Activated CD8-positive, alpha-beta memory T cell treated with anti-CD3 and anti-CD28 coated beads, Interleukin-2, amount 50 U/mL, for 48 hours (primary cell): Measurements from ENCODE around the gene BICDL2.
"Not testable (repeated sequence)": the region's sequence is repeated elsewhere in the genome, so short reads cannot be mapped to it uniquely, and the experiment has no call there.

Experiments used
- DNase-seq: peaks from one replicate; pipeline ENCODE4 v3.0.0-alpha.2; 2020

The BICDL2 gene

DNA sequence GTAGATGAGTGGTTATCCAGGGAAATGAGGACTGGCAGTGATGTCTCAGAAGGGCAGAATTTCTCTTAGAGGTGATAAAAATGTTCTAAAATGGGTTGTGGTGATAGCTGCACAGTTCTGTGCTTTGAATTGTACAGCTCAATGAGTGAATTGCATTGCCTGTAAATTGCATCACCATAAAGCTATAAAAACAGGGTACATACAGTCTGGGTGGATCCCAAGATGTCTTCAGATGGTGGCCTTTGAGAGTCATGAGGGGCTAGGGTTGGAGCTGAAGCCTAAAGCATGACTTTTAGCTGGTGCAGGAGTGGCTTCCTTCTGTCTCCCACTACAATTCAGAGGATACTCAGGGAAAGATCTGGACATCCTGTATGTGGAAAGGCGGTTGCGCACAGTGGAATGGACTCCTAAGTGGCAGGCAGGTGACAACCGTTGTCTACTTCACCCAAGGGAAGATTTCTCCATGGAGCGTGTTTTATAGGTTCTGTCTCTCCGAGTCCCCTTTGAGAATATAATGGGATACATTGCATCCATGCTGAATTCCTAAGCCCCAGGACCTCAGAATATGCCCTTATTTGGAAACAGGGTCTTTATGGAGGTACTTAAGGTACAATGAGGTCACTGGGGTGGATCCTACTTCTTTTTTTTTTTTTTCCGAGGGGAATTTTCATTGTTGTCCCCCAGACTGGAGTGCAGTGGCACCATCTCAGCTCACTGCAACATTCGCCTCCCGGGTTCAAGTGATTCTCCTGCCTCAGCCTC, 27.1 kb upstream of the BICDL2 start:
- no peak for DNase-seq

DNA sequence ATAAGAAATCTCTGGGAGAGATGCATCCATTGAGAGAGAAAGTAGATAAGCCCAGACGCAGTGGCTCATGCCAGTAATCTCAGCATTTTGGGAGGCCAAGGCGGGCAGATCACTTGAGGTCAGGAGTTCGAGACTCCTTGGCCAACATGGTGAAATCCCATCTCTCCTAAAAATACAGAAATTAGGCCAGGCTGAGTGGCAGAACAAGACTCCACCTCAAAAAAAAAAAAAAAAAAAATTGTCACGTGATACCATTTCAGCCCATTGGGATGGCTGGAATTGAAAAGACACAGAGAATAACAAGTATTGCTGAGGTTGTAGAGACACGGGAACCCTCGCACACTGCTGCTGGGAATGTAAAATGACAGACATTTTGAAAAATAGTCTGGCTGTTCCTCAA, 25.8 kb upstream of the BICDL2 start:
- no peak for DNase-seq

DNA sequence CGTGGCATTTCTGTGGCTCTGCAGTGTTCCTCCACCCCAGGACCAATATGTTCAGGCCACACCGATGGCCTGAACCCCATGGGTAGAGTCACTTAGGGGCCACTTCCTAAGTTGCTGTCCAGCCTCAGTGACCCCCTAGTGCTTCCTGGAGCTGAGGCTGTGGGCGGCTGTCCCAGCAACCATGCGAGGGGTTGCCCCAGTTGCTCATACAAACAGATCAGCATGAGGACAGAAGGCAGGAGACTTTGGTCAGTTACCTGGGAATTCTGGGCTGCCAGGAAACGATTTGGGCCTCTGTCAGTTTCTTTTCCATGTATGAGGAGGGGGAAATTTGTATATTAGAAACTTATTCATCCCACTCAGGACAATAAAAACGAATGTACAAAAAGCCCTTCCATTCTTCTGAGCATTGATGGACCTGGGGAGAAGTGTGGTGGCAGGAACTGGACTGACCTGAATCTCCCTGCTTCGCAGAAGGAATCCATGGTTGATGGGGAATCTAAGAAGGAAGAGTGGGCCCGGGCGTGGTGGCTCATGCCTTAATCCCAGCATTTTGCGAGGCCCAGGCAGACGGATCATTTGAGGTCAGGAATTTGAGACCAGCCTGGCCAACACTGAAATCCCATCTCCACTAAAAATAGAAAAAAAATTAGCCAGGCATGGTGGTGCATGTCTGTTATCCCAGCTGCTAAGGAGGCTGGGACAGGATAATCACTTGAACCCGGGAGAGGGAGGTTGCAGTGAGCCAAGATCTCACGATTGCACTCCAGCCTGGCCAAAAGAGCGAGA, 23.8 kb upstream of the BICDL2 start:
- DNase-seq, result no peak

DNA sequence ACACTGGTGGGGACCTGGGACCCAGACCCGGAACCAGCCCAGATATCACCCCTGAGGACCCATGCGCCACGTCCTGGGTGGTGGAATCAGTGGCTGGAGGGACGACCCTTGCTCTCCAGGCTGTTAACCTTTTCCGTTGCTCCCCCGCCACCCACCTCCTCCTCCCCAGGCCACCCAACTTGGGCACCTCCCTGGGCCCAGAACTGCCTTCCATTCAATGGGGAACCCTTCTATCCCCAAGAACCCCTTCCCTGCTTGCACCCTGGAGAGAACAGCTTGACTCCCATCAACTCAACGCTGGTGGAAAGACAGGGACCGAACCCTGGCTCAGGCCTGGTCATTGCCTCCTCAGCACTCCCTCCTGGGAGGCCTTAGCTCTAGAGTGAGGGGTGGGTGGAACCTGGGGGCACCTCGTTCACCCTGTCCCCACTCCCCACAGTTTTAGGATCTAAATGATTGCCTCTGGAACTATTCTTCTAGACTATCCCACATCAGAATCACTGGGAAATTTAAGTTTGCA, 23.0 kb upstream of the BICDL2 start:
- DNase-seq, result no peak

DNA sequence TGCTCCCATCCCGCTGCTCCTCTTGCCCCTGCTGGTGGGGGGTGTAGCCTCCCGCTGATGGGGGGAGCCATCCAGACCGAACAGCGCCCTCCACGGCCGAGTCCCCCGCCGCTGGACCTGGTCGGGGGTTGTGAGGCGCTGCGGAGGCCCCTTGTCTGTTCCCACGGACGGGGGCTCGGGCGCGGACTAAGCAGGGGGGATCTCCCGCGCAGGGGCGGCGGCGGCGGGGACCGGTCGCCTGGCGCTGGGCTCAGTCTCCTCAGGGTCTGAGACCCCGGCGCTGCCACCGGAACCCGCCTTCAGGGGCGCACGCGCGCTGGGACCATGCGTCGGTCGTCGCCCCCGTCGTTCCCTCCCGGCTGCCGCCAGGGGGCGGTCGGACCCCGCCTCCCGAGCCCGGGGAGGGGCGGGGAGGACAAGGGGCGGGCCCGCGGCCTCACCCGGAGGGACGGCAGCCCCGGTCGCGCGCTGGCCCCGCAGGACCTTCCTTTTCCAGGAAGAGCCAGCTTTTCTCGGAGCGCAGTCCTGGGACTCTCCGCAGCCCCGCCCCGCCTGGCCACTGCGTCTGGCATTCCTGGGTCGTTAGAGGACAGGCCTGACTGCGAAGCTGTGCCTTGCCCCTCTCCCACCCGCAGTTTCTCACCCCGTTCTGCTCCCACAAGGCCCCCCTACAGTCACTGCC, 22.4 kb upstream of the BICDL2 start:
- peak; percentile 94 for DNase-seq

DNA sequence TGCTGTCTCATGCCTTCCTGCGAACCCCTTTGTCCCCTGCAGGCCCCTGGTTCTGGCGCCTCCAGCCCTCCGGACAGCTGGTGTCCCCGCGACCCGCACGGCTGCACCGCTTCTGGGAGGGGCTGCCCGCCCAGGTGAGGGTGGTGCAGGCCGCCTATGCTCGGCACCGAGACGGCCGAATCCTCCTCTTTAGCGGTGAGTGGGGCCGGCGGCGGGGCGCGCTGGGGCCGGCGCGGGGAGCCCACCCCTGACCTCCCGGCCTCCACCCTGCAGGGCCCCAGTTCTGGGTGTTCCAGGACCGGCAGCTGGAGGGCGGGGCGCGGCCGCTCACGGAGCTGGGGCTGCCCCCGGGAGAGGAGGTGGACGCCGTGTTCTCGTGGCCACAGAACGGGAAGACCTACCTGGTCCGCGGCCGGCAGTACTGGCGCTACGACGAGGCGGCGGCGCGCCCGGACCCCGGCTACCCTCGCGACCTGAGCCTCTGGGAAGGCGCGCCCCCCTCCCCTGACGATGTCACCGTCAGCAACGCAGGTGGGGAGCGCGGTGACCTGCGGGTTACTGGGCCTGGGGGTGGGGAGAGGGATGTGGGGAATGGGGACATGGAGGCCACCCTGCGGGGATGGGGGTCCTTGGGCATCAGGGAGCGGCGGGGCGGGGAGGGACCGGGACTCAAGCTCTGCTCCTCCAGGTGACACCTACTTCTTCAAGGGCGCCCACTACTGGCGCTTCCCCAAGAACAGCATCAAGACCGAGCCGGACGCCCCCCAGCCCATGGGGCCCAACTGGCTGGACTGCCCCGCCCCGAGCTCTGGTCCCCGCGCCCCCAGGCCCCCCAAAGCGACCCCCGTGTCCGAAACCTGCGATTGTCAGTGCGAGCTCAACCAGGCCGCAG, 21.6 kb upstream of the BICDL2 start:
- no peak for DNase-seq

DNA sequence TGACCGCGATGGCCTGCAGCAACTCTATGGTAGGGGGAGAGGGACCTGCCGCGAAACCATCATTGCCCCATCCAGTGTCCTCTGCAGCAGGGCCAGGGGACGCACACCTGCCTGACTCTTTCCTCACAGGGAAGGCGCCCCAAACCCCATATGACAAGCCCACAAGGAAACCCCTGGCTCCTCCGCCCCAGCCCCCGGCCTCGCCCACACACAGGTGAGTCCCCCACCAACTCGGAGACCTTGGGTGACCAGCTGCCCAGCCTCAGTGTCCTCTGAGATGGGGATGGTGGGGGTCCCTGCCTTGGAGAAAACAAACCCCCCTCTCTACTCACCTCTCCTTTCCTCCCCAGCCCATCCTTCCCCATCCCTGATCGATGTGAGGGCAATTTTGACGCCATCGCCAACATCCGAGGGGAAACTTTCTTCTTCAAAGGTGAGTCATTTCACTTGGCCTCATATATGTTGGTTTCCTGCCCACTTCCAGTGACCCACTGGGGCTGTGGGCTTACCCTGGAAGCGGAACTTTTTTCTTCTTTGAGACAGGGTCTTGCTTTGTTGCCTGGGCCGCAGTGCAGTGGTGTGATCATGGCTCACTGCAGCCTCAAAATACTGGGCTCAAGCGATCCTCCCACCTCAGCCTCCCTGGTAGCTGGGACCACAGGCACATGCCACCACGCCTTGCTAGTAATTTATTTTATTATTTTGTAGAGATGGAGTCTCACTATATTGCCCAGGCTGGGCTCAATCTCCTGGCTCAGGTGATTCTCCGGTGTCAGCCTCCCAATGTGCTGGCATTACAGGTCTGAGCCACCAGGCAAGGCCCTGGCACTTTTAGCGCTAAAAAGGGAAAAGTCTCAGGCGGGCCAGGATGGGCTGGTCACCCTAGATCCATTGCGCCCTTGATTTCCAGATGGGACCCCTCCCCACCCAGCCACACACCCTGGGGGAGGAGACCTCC, 20.7 kb upstream of the BICDL2 start:
- no peak for DNase-seq

DNA sequence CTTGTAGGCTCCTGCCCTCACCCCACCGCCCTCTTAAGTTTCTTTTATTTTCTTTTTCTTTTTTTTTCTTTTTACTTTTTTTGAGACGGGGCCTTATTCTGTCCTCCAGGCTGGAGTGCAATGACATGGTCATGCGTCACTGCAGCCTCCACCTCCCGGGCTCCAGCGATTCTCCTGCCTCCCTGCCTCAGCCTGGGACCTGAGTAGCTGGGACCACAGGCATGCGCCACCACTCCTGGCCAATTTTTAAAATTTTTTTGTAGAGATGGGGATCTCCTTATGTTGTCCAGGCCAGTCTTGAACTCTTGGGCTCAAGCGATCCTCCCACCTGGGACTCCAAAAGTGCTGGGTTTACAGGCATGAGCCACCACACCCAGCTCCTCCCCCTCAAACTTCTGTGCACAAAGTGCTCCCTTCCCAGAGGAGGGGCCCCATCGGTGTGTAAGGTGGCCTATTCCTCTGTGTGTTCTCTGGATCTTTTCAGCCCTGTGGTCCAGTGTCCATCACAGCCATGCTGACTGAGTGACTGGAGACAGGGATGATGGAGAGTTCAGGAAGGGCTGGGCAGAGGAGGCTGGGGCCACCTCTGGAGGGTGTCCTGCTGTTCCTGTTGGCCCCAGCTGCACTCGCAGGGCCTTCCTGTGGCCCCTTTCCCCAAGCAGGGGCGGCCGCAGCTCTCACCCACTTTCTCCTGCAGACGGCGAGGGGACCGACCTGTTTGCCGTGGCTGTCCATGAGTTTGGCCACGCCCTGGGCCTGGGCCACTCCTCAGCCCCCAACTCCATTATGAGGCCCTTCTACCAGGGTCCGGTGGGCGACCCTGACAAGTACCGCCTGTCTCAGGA, 19.8 kb upstream of the BICDL2 start:
- DNase-seq, result no peak

DNA sequence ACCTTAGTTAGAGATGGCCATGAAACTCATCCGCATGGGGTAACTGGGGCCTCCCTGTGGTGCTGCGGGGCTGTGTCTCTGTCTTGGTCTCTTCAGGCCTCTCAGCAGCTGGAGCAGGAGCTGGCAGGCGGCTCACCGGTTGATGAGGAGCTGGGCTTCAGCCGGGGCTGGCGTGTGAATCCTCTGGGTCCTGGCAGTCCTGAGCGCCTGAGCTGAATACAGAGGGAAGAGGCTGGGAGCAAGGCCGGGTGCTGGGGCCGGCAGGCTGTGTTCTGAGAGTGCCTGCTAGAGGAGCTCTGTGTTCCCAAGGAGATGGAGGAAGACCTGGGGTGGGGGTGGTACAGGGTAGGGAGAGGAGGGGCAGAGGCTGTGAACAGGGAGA, 19.0 kb upstream of the BICDL2 start:
- DNase-seq, result not testable (repeated sequence)

DNA sequence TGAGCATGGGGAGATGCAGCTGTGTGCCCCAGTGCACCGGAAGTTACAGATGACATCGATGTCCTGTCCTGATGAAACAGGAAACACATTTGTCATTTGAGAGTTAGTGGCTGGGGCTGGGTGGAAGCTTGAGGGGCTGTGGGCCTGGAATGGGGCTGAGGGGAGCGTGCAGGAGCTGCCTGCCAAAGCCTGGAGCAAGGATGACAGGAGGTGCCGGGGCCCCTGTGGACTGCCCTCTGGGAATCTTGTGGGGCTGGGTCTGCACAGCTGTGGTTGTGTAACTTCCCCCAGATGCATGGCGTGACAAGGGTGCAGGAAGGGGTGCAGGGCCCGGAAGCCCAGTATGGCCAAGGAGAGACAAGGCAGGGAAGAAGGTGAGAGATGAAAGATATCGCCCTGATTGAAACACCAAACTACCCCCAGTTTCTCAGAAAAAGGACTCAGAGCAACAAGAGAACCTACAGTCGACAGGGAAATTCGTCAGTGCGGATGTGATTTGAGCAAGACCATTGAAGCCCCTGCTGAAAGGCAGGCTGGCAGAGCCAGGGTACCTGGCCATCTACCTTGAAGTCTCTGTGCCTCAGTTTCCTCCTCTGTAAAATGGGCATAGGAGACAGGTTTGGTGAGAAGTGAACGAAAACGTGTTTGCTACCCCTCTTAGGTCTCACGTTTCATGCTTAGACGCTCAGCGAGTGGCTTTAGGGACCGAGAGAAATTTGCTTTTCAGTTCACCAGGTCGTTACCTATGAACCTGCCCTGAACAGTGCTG, 18.4 kb upstream of the BICDL2 start:
- no peak for DNase-seq

DNA sequence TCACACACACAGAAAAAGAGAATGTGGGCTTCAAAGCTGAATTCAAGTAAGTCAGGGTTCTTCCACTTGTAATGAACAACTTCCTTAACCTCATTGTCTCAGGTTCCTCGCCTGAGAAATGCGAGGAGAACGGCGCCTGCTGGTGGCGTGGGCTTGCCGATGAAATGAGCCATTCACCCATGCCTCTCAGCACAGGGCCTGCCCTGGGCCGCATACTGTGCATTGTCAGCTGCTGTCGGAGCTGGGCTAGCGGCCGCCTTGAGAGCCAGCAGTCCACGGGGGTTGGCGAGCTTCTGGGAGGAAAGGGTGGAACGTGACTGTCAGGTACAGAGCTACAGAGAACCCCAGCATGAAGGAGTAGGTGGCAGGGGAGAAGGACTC, 16.6 kb upstream of the BICDL2 start:
- DNase-seq, result not testable (repeated sequence)

DNA sequence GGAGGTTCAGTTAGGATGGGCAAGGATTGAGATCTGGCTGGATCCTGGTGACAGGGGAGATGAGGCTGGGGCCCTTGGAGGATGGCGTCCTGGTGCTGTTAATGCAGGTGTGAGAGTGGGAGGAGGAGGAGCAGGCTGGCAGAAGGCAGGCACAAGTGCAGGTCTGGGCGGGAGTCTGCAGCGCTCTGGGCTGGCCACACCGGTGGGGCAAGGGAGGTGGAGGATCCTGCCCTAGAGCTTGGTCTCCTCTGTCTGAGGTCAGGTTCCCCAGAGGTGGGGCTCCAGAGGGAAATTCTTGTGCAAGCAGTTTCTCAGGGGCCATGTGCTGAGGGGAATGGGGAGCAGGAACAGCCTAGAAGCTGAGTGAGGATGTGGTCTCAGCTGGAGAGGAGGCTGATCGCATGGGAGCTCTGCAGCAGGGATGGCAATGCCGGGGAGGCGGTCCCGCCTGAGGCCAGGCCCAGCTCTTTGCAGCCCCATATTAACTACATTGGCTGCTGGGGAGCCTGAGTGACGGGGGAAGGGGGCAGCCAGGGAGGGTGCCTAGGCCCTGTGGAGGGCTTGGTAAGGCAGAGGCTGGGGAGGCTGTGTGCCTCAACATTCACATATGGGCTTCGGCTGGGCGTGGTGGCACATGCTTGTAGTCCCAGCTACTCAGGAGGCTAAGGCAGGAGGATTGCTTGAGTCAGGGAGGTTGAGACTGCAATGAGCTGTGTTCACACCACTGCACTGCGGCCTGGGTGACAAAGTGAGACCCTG, 16.0 kb upstream of the BICDL2 start:
- DNase-seq, result not testable (repeated sequence)

DNA sequence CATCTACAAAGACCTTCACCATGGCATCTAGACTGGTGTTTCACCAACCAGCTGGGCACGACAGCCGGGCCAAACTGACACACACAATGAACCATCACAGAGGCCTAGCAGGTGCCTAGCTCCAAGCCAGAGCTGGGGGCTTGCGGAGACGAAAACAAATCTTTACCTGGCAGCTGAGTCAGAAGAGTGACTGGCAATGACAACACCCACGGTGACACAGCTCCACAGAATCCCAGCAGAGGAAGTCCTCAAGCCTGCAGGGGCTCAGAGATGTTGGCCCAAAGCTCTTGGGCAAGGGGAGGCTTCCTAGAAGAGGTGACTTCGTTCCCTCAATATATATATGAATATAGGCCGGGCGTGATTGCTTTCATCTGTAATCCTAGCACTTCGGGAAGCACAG, 14.8 kb upstream of the BICDL2 start:
- no peak for DNase-seq

DNA sequence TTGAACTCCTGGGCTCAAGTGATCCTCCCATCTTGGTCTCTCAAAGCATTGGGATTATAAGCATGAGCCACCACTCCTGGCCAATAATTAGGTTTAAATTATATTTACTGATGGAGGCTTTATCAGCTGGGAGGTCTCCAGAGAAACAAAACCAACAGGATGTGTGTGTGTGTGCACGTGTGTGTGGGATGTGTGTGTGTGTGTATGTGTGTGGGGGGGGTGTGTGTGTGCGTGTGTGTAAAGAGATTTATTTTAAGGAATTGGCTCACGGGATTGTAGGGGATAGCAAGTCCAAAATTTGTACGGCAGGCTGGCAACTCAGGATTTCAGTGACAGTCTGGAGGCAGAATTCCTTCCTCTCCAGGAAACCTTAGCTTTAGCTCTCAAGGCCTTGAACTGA, 14.3 kb upstream of the BICDL2 start:
- no peak for DNase-seq

DNA sequence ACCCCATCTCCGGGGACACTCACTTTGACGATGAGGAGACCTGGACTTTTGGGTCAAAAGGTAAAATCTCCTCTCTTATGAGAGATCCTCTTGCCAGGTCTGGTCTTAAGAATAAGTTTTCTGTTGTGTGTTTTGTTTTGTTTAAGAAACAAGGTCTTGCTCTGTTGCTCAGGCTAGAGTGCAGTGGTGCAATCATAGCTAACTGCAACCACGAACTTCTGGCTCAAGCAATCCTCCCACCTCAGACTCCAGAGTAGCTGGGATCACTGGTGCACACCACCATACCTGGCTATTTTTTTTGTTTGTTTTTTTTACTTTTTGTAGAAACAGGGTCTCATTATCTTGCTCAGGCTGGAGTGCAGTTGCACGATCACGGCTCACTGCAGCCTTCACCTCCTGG, 13.7 kb upstream of the BICDL2 start:
- no peak for DNase-seq

DNA sequence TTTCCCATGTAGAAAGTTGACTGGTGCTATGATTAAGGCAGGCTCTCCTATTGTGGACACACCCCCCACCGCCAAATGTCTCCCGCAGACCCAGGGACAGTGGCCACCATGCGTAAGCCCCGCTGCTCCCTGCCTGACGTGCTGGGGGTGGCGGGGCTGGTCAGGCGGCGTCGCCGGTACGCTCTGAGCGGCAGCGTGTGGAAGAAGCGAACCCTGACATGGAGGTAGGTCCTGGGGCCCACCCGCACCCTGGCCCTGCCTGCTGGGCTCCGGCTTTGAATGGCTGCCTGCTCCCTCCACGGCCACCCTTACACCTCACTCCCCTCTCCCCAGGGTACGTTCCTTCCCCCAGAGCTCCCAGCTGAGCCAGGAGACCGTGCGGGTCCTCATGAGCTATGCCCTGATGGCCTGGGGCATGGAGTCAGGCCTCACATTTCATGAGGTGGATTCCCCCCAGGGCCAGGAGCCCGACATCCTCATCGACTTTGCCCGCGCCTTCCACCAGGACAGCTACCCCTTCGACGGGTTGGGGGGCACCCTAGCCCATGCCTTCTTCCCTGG, 13.3 kb upstream of the BICDL2 start:
- DNase-seq, result no peak

DNA sequence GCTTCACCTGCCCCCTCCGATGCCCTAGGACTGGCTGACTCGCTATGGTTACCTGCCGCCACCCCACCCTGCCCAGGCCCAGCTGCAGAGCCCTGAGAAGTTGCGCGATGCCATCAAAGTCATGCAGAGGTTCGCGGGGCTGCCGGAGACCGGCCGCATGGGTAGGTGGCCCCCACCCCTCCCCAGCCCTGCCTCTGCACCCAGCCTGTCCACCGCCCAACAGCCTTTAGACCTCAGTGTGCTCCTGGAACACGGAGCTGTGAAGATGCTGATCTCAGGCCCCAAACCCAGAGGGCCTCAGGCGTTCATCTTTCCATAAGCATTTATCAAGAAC, 10.6 kb upstream of the BICDL2 start:
- DNase-seq, result no peak

DNA sequence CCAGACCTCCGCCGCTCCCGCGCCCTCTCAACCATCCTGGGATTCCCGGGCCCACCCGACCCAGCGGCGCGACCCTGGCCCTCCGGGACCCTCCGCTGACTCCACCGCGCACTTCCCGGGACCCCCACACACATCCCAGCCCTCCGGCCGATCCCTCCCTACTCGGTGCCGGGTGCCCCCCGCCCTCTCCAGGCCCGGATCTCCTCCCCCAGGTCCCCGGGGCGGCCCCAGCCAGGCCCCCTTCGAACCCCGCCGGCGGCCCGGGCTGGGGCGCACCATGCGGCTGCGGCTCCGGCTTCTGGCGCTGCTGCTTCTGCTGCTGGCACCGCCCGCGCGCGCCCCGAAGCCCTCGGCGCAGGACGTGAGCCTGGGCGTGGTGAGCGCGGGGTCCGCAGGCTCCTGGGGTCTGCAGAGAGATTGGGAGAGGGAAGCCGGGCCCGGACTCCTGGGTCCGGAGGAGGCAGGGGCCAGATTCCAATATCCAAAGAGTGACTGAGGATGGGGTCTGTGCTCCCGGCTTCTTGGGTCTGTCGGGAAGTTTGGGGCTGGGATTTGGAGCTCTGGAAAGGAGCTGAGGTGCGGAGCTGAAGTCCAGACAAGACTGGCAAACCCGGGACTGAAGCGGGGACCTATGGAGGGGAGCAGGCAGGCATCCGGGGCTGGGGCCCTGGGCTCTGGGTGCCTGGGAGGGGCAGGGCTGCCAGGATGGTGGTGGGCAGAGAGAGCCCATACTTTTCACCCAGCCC, 10.1 kb upstream of the BICDL2 start:
- no peak for DNase-seq
